ENCODE measurements around the gene RPS6KL1. TPM values are rescaled to one million over a fixed set of nuclear protein-coding genes. Genes with fewer than 3 reads are reported as not detected.

RPS6KL1 gene
- total RNA-seq, 1 donor from 2014 or later: 20.5 TPM

- H3K36me3 ChIP-seq: peaks cover 89% of the 10 kb centered on the region
- no peaks in the 10 kb centered on the region for H3K9me3 ChIP-seq (replicated peaks)
- intact Hi-C loops (cut with micrococcal nuclease): no loop called here
- H3K27me3 ChIP-seq (ENCODE audit: low read depth): no peaks in the 10 kb centered on the region
- no peak overlapping the region for H3K27ac ChIP-seq (replicated peaks)
- no peak for DNase-seq
- H3K4me1 ChIP-seq: peaks cover 50% of the 10 kb centered on the region
- no peak overlapping the region for H3K4me3 ChIP-seq
- TF ChIP-seq CTCF (IDR thresholded peaks at IDR 0.05; ENCODE audit: borderline replicate concordance): no peak
Observed at GRCh38 chr14:74891870-74892269, 31.2 kb downstream of the RPS6KL1 start.

GRCh38 chr14:74890262-74890661, 32.8 kb downstream of the RPS6KL1 start:
- Histone ChIP-seq H3K9me3 (replicated peaks) (no peaks in the 10 kb centered on the region), H3K27me3 (ENCODE audit: low read depth) (no peaks in the 10 kb centered on the region), H3K4me3 (no peak overlapping the region), H3K36me3 (peaks cover 77% of the 10 kb centered on the region), H3K4me1 (peaks cover 51% of the 10 kb centered on the region), H3K27ac (replicated peaks) (no peak overlapping the region)
- no peak for DNase-seq
- intact Hi-C loops (cut with micrococcal nuclease): no loop called here
- no peak for TF ChIP-seq CTCF (IDR thresholded peaks at IDR 0.05; ENCODE audit: borderline replicate concordance)

GRCh38 chr14:74888164-74889158, 34.6 kb downstream of the RPS6KL1 start:
- DNase-seq: no peak
- intact Hi-C loops (cut with micrococcal nuclease): no loop called here
- H3K27me3 ChIP-seq (ENCODE audit: low read depth): no peaks in the 10 kb centered on the region
- peaks cover 69% of the 10 kb centered on the region for H3K4me1 ChIP-seq
- H3K9me3 ChIP-seq (replicated peaks): no peaks in the 10 kb centered on the region
- TF ChIP-seq CTCF (IDR thresholded peaks at IDR 0.05; ENCODE audit: borderline replicate concordance): no peak
- peaks cover 59% of the 10 kb centered on the region for H3K36me3 ChIP-seq
- no peak overlapping the region for H3K27ac ChIP-seq (replicated peaks)
- no peak overlapping the region for H3K4me3 ChIP-seq

GRCh38 chr14:74886001-74886400, 37.1 kb downstream of the RPS6KL1 start:
- peaks cover 78% of the 10 kb centered on the region for H3K4me1 ChIP-seq
- DNase-seq: no peak
- H3K9me3 ChIP-seq (replicated peaks): no peaks in the 10 kb centered on the region
- intact Hi-C loops (cut with micrococcal nuclease): no loop called here
- TF ChIP-seq CTCF (IDR thresholded peaks at IDR 0.05; ENCODE audit: borderline replicate concordance): no peak
- peaks cover 34% of the 10 kb centered on the region for H3K36me3 ChIP-seq
- no peak overlapping the region for H3K4me3 ChIP-seq
- H3K27me3 ChIP-seq (ENCODE audit: low read depth): no peaks in the 10 kb centered on the region
- peak overlapping the region; percentile 14 for H3K27ac ChIP-seq (replicated peaks)

- Histone ChIP-seq H3K27ac (replicated peaks) (peak overlapping the region; percentile 94), H3K4me3 (peak overlapping the region; percentile 96), H3K36me3 (peaks cover 8% of the 10 kb centered on the region), H3K27me3 (ENCODE audit: low read depth) (no peaks in the 10 kb centered on the region), H3K9me3 (replicated peaks) (no peaks in the 10 kb centered on the region), H3K4me1 (peaks cover 65% of the 10 kb centered on the region)
- peak; percentile 34 for DNase-seq
- no peak for TF ChIP-seq CTCF (IDR thresholded peaks at IDR 0.05; ENCODE audit: borderline replicate concordance)
- intact Hi-C loops (cut with micrococcal nuclease): no loop called here
Observed at GRCh38 chr14:74882103-74882920, 40.7 kb downstream of the RPS6KL1 start.

All from left ventricle myocardium inferior (tissue), 1 donor.